HepG2 (cell line): ENCODE measurements around the gene UGT2A3. TPM values are rescaled to one million over a fixed set of nuclear protein-coding genes. Genes with fewer than 3 reads are reported as not detected.

Source experiments
- ARID4A ChIP-seq: sonication (generic); formaldehyde crosslinking; IDR thresholded peaks from 2 replicates; pipeline ENCODE4 v1.5.0; 2020; ENCODE audit warnings: mild to moderate bottlenecking, missing genetic modification reagents, borderline replicate concordance
- ATF2 ChIP-seq: sonication (generic); formaldehyde crosslinking; IDR thresholded peaks from 2 replicates; pipeline ENCODE4 v1.4.0; 2020; ENCODE audit warnings: missing genetic modification reagents
- E2F5 ChIP-seq: sonication (generic); formaldehyde crosslinking; conservative IDR thresholded peaks from 2 replicates; pipeline ENCODE4 v1.4.0; 2020; ENCODE audit warnings: missing genetic modification reagents
- FOSL2 ChIP-seq: sonication (generic); formaldehyde crosslinking; IDR thresholded peaks from 2 replicates; pipeline ENCODE4 v1.4.0; 2020; ENCODE audit warnings: missing genetic modification reagents
- FOXK2 ChIP-seq: fragments of 450-650 bp; IDR thresholded peaks from 2 replicates; pipeline ENCODE4 v1.6.1; 2016
- HES4 ChIP-seq: sonication (generic); formaldehyde crosslinking; IDR thresholded peaks from 2 replicates; pipeline ENCODE4 v1.9.0; 2021; ENCODE audit warnings: mild to moderate bottlenecking, missing genetic modification reagents, borderline replicate concordance
- LRRFIP1 ChIP-seq: sonication (generic); formaldehyde crosslinking; conservative IDR thresholded peaks from 2 replicates; pipeline ENCODE4 v1.4.0; 2020; ENCODE audit warnings: missing genetic modification reagents
- MLX ChIP-seq: IDR thresholded peaks from 2 replicates; pipeline ENCODE4 v1.6.1; 2016
- PATZ1 ChIP-seq: sonication (generic); formaldehyde crosslinking; IDR thresholded peaks from 2 replicates; pipeline ENCODE4 v1.4.0; 2020; ENCODE audit warnings: missing genetic modification reagents
- POLR2AphosphoS5 ChIP-seq: IDR thresholded peaks from 2 replicates; pipeline ENCODE4 v1.6.1; 2012; ENCODE audit warnings: low read depth, low read length
- RORA ChIP-seq: sonication (generic); formaldehyde crosslinking; IDR thresholded peaks from 2 replicates; pipeline ENCODE4 v1.5.0; 2020; ENCODE audit warnings: mild to moderate bottlenecking, missing genetic modification reagents, moderate library complexity
- YEATS2 ChIP-seq: sonication (generic); formaldehyde crosslinking; IDR thresholded peaks from 2 replicates; pipeline ENCODE4 v1.4.0; 2020; ENCODE audit warnings: missing genetic modification reagents, borderline replicate concordance
- ZFP1 ChIP-seq: IDR thresholded peaks from 2 replicates; pipeline ENCODE4 v1.6.1; 2016
- ZMYM2 ChIP-seq: sonication (generic); formaldehyde crosslinking; IDR thresholded peaks from 2 replicates; pipeline ENCODE4 v1.8.0; 2022; ENCODE audit warnings: mild to moderate bottlenecking, missing genetic modification reagents
- ZNF121 ChIP-seq: sonication (generic); formaldehyde crosslinking; IDR thresholded peaks from 2 replicates; pipeline ENCODE4 v1.5.0; 2020; ENCODE audit warnings: mild to moderate bottlenecking, missing genetic modification reagents
- ZNF235 ChIP-seq: sonication (generic); formaldehyde crosslinking; IDR thresholded peaks from 2 replicates; pipeline ENCODE4 v1.8.1; 2023; ENCODE audit warnings: mild to moderate bottlenecking, missing genetic modification reagents, borderline replicate concordance
- ZNF317 ChIP-seq: sonication (generic); formaldehyde crosslinking; IDR thresholded peaks from 2 replicates; pipeline ENCODE4 v1.5.0; 2020; ENCODE audit warnings: mild to moderate bottlenecking, missing genetic modification reagents
- ZNF672 ChIP-seq: sonication (generic); formaldehyde crosslinking; IDR thresholded peaks from 2 replicates; pipeline ENCODE4 v1.8.1; 2022; ENCODE audit warnings: missing genetic modification reagents
- polyA plus RNA-seq, 8 experiments: library from polyadenylated mRNA; depleted of rRNA in 3 of 8; stranded (reverse) in 7 of 8; unstranded in 1 of 8; fragments of >200 nt; fragmentation: Illumina TruSeq in 4 of 8; extraction: Trizol in 4 of 8; gene quantifications; 2 replicates each; pipeline versions ENCODE4 v1.2.1 to v1.2.3, GENCODE V29; 2011 to 2016; ENCODE audit warnings: low read depth in 4 of 8, missing spikeins in 1 of 8, mixed read lengths in 1 of 8; ENCODE audit not compliant: insufficient read depth in 1 of 8
- total RNA-seq, 5 experiments: library from RNA; depleted of rRNA; stranded (reverse); fragments of >200 nt; fragmentation: Illumina TruSeq; extraction: Trizol; gene quantifications; 2 replicates each; pipeline ENCODE4 v1.2.3, GENCODE V29; 2016; ENCODE audit warnings: low read depth in 1 of 5

UGT2A3 gene
- total and polyA plus RNA-seq, 2 of the 13 experiments (the other 11 are each of a cell fraction or from before 2014, with no cell fraction given): 61.3 to 97.2 TPM

GRCh38 chr4:68951078-68951805, at the start of gene UGT2A3 (continued):
- TF ChIP-seq ATF2 (CRISPR knock-in tag): peak; percentile 58; the same call in 1 of the 2 replicates
- peak; percentile 77 for TF ChIP-seq POLR2AphosphoS5
- 0 out of 2 replicates have a peak, but pooled peaks have one; percentile 57 for TF ChIP-seq ZNF317 (CRISPR knock-in tag)
- no peak for TF ChIP-seq ZNF121
- TF ChIP-seq PATZ1 (CRISPR knock-in tag): 0 out of 2 replicates have a peak, but pooled peaks have one; percentile 43
- TF ChIP-seq ZFP1 (CRISPR knock-in tag): no peak
- no peak for TF ChIP-seq HES4 (CRISPR knock-in tag)
- TF ChIP-seq E2F5 (CRISPR knock-in tag): no peak
- no peak for TF ChIP-seq YEATS2 (CRISPR knock-in tag)
- peak; percentile 27; the same call in 1 of the 2 replicates for TF ChIP-seq FOXK2
- peak; percentile 67; the same call in 1 of the 2 replicates for TF ChIP-seq ZMYM2 (CRISPR knock-in tag)
- no peak for TF ChIP-seq LRRFIP1
- TF ChIP-seq ZNF672 (CRISPR knock-in tag): no peak
- peak; percentile 58; the same call in 1 of the 2 replicates for TF ChIP-seq ARID4A (CRISPR knock-in tag)
- TF ChIP-seq FOSL2 (CRISPR knock-in tag): peak; percentile 94
- peak; percentile 70; the same call in 1 of the 2 replicates for TF ChIP-seq RORA (CRISPR knock-in tag)
- peak; percentile 62; the same call in 1 of the 2 replicates for TF ChIP-seq MLX
- TF ChIP-seq ZNF235: no peak
